Activated CD8-positive, alpha-beta memory T cell treated with anti-CD3 and anti-CD28 coated beads, Interleukin-2, amount 50 U/mL, for 48 hours (primary cell): ENCODE measurements around the gene GRK5.

Experiments
- DNase-seq: peaks from one replicate; pipeline ENCODE4 v3.0.0-alpha.2; 2020

GRK5 gene

GRCh38 chr10:119368581-119368980, 161.2 kb downstream of the GRK5 start:
- DNase-seq, result no peak

- DNase-seq, result no peak
These were observed 161.9 kb downstream of the GRK5 start for GRCh38 chr10:119368991-119369869.

- DNase-seq, result no peak
These were observed 162.9 kb downstream of the GRK5 start for GRCh38 chr10:119370111-119370741.

GRCh38 chr10:119370972-119371703, 163.8 kb downstream of the GRK5 start:
- no peak for DNase-seq

- DNase-seq, result no peak
These were observed 164.6 kb downstream of the GRK5 start for GRCh38 chr10:119371704-119372663.

- DNase-seq, result no peak
These were observed 166.1 kb downstream of the GRK5 start for GRCh38 chr10:119373294-119374102.

GRCh38 chr10:119374236-119374635, 166.9 kb downstream of the GRK5 start:
- DNase-seq, result no peak

- DNase-seq, result no peak
These were observed 168.4 kb downstream of the GRK5 start for GRCh38 chr10:119375574-119376272.

- no peak for DNase-seq
These were observed 170.1 kb downstream of the GRK5 start for GRCh38 chr10:119377451-119377957.

- no peak for DNase-seq
These were observed 170.8 kb downstream of the GRK5 start for GRCh38 chr10:119377958-119378736.

- DNase-seq, result no peak
These were observed 171.3 kb downstream of the GRK5 start for GRCh38 chr10:119378737-119379067.

- DNase-seq, result no peak
These were observed 172.2 kb downstream of the GRK5 start for GRCh38 chr10:119379466-119380071.

GRCh38 chr10:119383174-119383856, 175.9 kb downstream of the GRK5 start:
- no peak for DNase-seq

- no peak for DNase-seq
These were observed 176.8 kb downstream of the GRK5 start for GRCh38 chr10:119384127-119384526.

GRCh38 chr10:119386666-119387065, 179.3 kb downstream of the GRK5 start:
- no peak for DNase-seq

GRCh38 chr10:119388849-119389345, 181.5 kb downstream of the GRK5 start:
- DNase-seq, result no peak

GRCh38 chr10:119391440-119392251, 184.3 kb downstream of the GRK5 start:
- no peak for DNase-seq

GRCh38 chr10:119393019-119393418, 185.6 kb downstream of the GRK5 start:
- no peak for DNase-seq
